Measurements from ENCODE around the gene HOXC12. TPM values are rescaled to one million over a fixed set of nuclear protein-coding genes. Genes with fewer than 3 reads are reported as not detected.

Gene HOXC12
- total and polyA plus RNA-seq, 2 of the 8 experiments (the other 6 are each of a cell fraction or from before 2014, with no cell fraction given): not detected

DNA sequence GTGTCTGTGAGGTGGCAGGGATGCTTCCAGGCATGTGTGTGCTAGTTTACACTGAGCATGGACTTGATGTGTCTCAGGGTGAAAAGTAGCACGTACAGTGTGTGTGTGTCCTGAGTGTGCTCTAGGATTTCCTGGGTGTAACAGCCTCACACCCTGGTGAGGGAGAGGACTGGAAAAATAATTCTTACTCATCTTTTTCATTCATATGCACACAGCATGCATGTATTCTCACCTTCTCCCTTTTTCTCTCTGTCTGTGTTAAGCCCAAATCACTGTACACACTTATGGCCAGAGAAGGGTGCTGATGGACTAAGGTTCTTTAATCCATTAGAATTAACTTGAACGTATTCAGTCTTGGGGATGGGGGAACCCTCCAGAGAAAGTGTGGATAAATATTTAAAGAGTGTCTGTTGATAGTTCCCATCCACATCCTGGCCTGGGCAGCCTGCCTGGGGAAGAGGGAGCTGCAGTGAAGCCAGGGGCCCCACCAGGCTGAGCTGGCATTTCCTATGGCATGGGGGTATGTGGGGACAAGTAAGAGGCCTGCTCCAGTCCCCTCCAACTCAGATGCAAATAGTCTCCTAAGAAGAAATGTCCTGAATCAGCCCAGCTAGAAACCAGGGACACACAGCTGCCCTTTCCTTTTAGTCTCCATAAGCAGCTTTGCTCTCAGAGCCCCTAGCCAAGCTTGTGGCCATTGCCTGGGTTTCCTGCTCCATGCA is 53.0 kb downstream of the HOXC12 start:
- Histone ChIP-seq H2BK12ac (ENCODE audit: low read depth, low read length) (no peak overlapping the region), H2AK5ac (ENCODE audit: low read depth, low read length) (no peak overlapping the region; the same call in 1 of the 2 replicates), H2BK120ac (replicated peaks; ENCODE audit: low read depth, low read length) (no peak overlapping the region), H4K91ac (replicated peaks; ENCODE audit: insufficient read length, low read length) (no peak overlapping the region), H3K9ac (replicated peaks in 1 of 4; ENCODE audit: extremely low read depth in 1 of 4, low read depth in 3 of 4, low read length in 3 of 4) (no peak overlapping the region), H3K27me3 (replicated peaks in 1 of 4; ENCODE audit: control insufficient read depth in 3 of 4, extremely low read depth in 1 of 4, insufficient read depth in 3 of 4, low read length in 3 of 4) (peaks cover 96 to 100% (median 98%) of the 10 kb centered on the region in 4 experiments), H4K20me1 (replicated peaks in 1 of 2; ENCODE audit: control insufficient read depth in 1 of 2, insufficient read depth in 2 of 2, low read length in 2 of 2) (peaks cover 0 to 36% of the 10 kb centered on the region in 2 experiments), H3K14ac (ENCODE audit: insufficient read length) (no peak overlapping the region), H3K79me2 (ENCODE audit: control insufficient read depth in 1 of 2, insufficient read depth in 2 of 2, low read length in 2 of 2) (no peaks in the 10 kb centered on the region), H4K5ac (ENCODE audit: insufficient read length, low read depth, low read length) (no peak overlapping the region), H3K4me2 (ENCODE audit: insufficient read depth in 1 of 2, low read depth in 2 of 2, low read length in 2 of 2) (no peak overlapping the region), H3K23ac (ENCODE audit: insufficient read length) (no peak overlapping the region), H3K18ac (ENCODE audit: extremely low read depth, low read length) (no peak overlapping the region), H3K27ac (ENCODE audit: low read depth, low read length) (no peak overlapping the region), H2BK5ac (ENCODE audit: low read depth, low read length) (no peak overlapping the region), H3K9me3 (ENCODE audit: insufficient read depth in 2 of 2, low read depth in 1 of 2, low read length in 1 of 2) (no peaks in the 10 kb centered on the region), H2BK15ac (ENCODE audit: low read length) (no peak overlapping the region), H4K8ac (ENCODE audit: extremely low read depth, insufficient read depth, low read length) (no peak overlapping the region), H3K4me3 (ENCODE audit: extremely low read depth in 1 of 4, insufficient read depth in 2 of 4, low read depth in 3 of 4, low read length in 4 of 4) (no peak overlapping the region), H3K23me2 (ENCODE audit: low read depth, low read length) (no peaks in the 10 kb centered on the region), H3K79me1 (ENCODE audit: low read depth, low read length) (no peaks in the 10 kb centered on the region), H3K4ac (replicated peaks; ENCODE audit: insufficient read length, low read depth, low read length) (no peak overlapping the region), H2AFZ (ENCODE audit: low read length) (no peak overlapping the region), H3K56ac (replicated peaks; ENCODE audit: insufficient read length, low read depth, low read length) (no peak overlapping the region), H3K4me1 (replicated peaks in 1 of 4; ENCODE audit: control insufficient read depth in 3 of 4, insufficient read depth in 4 of 4, low read length in 3 of 4) (peaks cover 0 to 4% (median 0%) of the 10 kb centered on the region in 4 experiments; a peak in 2 of 7 replicates), H2BK20ac (ENCODE audit: low read length) (no peak overlapping the region), H3K36me3 (ENCODE audit: control insufficient read depth in 2 of 4, insufficient read depth in 4 of 4, low read length in 3 of 4) (no peaks in the 10 kb centered on the region)
- ChIA-PET CTCF (ENCODE audit: partially characterized antibody) (interaction anchor here (0.6 to 11.3 kb wide), 15 partner anchors 9 to 207 kb away, joined by 3 to 172 read pairs (median 24); partner anchors contain the start of genes HOXC10, HOXC5, HOXC6 and SMUG1), POLR2A (ENCODE audit: partially characterized antibody) (interaction anchor here (0.8 to 1.4 kb wide), 2 partner anchors 17 to 22 kb away, joined by 3 read pairs; no protein-coding TSS in a partner anchor)
- DNase-seq (ENCODE audit: low read depth in 1 of 2, low spot score in 2 of 2): no peak
- 44% methylated on average over 2 of the region's 2 CpGs; no CpG with 5 or more reads in 1 of the 2 experiments for WGBS, 2 experiments (ENCODE audit: extremely low coverage in 1 of 2, insufficient coverage in 1 of 2, insufficient read length in 1 of 2, insufficient replicate concordance in 2 of 2, low coverage in 1 of 2, low lambda C conversion rate in 2 of 2, missing lambda C conversion rate in 1 of 2)
- no peak for FAIRE-seq
- TF ChIP-seq SRF (IDR thresholded peaks at IDR 0.05; ENCODE audit: low read depth, low read length): no peak
- no peak for TF ChIP-seq CEBPB (IDR thresholded peaks at IDR 0.05; ENCODE audit: low read depth, low read length)
- TF ChIP-seq BACH1 (IDR thresholded peaks at IDR 0.05; ENCODE audit: low read length): no peak
- TF ChIP-seq ZNF274 (IDR thresholded peaks at IDR 0.05; ENCODE audit: borderline replicate concordance, extremely low read depth, low read length): no peak
- TF ChIP-seq GTF2F1 (IDR thresholded peaks at IDR 0.05; ENCODE audit: borderline replicate concordance, low read depth, low read length): no peak
- TF ChIP-seq RNF2 (IDR thresholded peaks at IDR 0.05; ENCODE audit: borderline replicate concordance, low read depth, low read length, missing control alignments, poor library complexity, severe bottlenecking): no peak
- TF ChIP-seq HDAC2 (IDR thresholded peaks at IDR 0.05; ENCODE audit: borderline replicate concordance in 1 of 2, low read depth in 2 of 2, low read length in 2 of 2): no peak
- no peak for TF ChIP-seq POLR2A (IDR thresholded peaks at IDR 0.05; ENCODE audit: control extremely low read depth in 1 of 2, low read depth in 2 of 2, low read length in 2 of 2)
- TF ChIP-seq CHD1 (IDR thresholded peaks at IDR 0.05; ENCODE audit: low read depth, low read length): no peak
- TF ChIP-seq SIN3A (conservative IDR thresholded peaks at IDR 0.05 in 1 of 2, IDR thresholded peaks at IDR 0.05 in 1 of 2; ENCODE audit: low read depth in 1 of 2, low read length in 2 of 2): no peak
- TF ChIP-seq CBX5 (IDR thresholded peaks at IDR 0.05; ENCODE audit: low read depth, low read length): no peak
- no peak for TF ChIP-seq SP4 (IDR thresholded peaks at IDR 0.05; ENCODE audit: low read length)
- no peak for TF ChIP-seq SP2 (IDR thresholded peaks at IDR 0.05; ENCODE audit: low read length)

All from H1 (cell line).